Smooth muscle cell (in vitro differentiated cells): ENCODE data around the gene CDHR4. TPM values are rescaled to one million over a fixed set of nuclear protein-coding genes. Genes with fewer than 3 reads are reported as not detected.
"Not testable (repeated sequence)": the region's sequence is repeated elsewhere in the genome, so short reads cannot be mapped to it uniquely, and the experiment has no call there.

ENCODE experiments used
- DNase-seq: peaks from one replicate; lab custom pipeline; 2025; ENCODE audit not compliant: unreplicated experiment; lab: John Stamatoyannopoulos, UW
- H2AFZ ChIP-seq: fragments of 200-600 bp; sonication (generic); 2 replicates; pipeline ENCODE4 v1.6.0; 2016; ENCODE audit warnings: antibody characterized with exemption, low read depth, mild to moderate bottlenecking
- H3F3A ChIP-seq: fragments of 200-600 bp; sonication (generic); 2 replicates; pipeline ENCODE4 v1.6.0; 2017; ENCODE audit warnings: antibody characterized with exemption, low read depth
- H3K27ac ChIP-seq: fragments of 200-600 bp; sonication (generic); 2 replicates; pipeline ENCODE4 v1.5.1; 2016; ENCODE audit warnings: low read depth, mild to moderate bottlenecking
- H3K27me3 ChIP-seq: fragments of 200-600 bp; sonication (generic); 2 replicates; pipeline ENCODE4 v1.6.1; 2016; ENCODE audit warnings: low read depth, mild to moderate bottlenecking
- H3K36me3 ChIP-seq: fragments of 200-600 bp; sonication (generic); 2 replicates; pipeline ENCODE4 v1.5.1; 2016; ENCODE audit warnings: low read depth
- H3K4me1 ChIP-seq: fragments of 200-600 bp; sonication (generic); 2 replicates; pipeline ENCODE4 v1.5.1; 2016; ENCODE audit warnings: low read depth
- H3K4me2 ChIP-seq: fragments of 200-600 bp; sonication (generic); 2 replicates; pipeline ENCODE4 v1.6.0; 2016; ENCODE audit warnings: mild to moderate bottlenecking
- H3K4me3 ChIP-seq: fragments of 200-600 bp; sonication (generic); 2 replicates; pipeline ENCODE4 v1.5.1; 2016; ENCODE audit warnings: mild to moderate bottlenecking
- H3K79me2 ChIP-seq: fragments of 200-600 bp; sonication (generic); 2 replicates; pipeline ENCODE4 v1.6.0; 2016; ENCODE audit warnings: low read depth, mild to moderate bottlenecking
- H3K9ac ChIP-seq: fragments of 200-600 bp; sonication (generic); 2 replicates; pipeline ENCODE4 v1.6.0; 2016; ENCODE audit warnings: low read depth
- H3K9me3 ChIP-seq: fragments of 200-600 bp; sonication (generic); replicated peaks from 2 replicates; pipeline ENCODE4 v1.5.1; 2016; ENCODE audit warnings: low read depth
- H4K20me1 ChIP-seq: fragments of 200-600 bp; sonication (generic); 2 replicates; pipeline ENCODE4 v1.6.0; 2016; ENCODE audit warnings: low read depth
- WGBS: methylation state at CpG from one replicate; pipeline ENCODE4 v1.1.7; 2016; ENCODE audit warnings: low lambda C conversion rate; 5-methylcytosine and 5-hydroxymethylcytosine counted together
- polyA plus RNA-seq: library from polyadenylated mRNA; unstranded; fragments of >200 nt; fragmentation: Nextera tagmentation; extraction: Ambion mirVana; gene quantifications from 2 replicates; pipeline ENCODE4 v1.2.1, GENCODE V29; 2016
- total RNA-seq: library from RNA; depleted of rRNA; stranded (reverse); fragments of >200 nt; gene quantifications from 2 replicates; pipeline ENCODE4 v1.2.3, GENCODE V29; 2014
- TF ChIP-seq, protein P1 (sequence below): fragments of 200-600 bp; sonication (generic); IDR thresholded peaks from 2 replicates; pipeline ENCODE4 v1.5.1; 2017; ENCODE audit warnings: borderline replicate concordance, mild to moderate bottlenecking, antibody characterized with exemption; ENCODE audit not compliant: insufficient read depth, poor library complexity, severe bottlenecking

Gene CDHR4
- total and polyA plus RNA-seq, 2 experiments from 2014 or later = 0.31 TPM; not detected in 1

GRCh38 chr3:49781415-49782199 lies 18.1 kb downstream of the CDHR4 start:
- Histone ChIP-seq H3K4me1 (peaks cover 19% of the 10 kb centered on the region), H3K27me3 (no peaks in the 10 kb centered on the region), H3F3A (no peaks in the 10 kb centered on the region), H3K4me2 (no peak overlapping the region), H4K20me1 (peaks cover 66% of the 10 kb centered on the region), H3K79me2 (peaks cover 96% of the 10 kb centered on the region), H3K36me3 (no peaks in the 10 kb centered on the region), H2AFZ (no peak overlapping the region), H3K9me3 (no peaks in the 10 kb centered on the region), H3K27ac (peak overlapping the region; percentile 9), H3K9ac (no peak overlapping the region), H3K4me3 (no peak overlapping the region)
- DNase-seq = no peak
- TF ChIP-seq, protein P1, sequence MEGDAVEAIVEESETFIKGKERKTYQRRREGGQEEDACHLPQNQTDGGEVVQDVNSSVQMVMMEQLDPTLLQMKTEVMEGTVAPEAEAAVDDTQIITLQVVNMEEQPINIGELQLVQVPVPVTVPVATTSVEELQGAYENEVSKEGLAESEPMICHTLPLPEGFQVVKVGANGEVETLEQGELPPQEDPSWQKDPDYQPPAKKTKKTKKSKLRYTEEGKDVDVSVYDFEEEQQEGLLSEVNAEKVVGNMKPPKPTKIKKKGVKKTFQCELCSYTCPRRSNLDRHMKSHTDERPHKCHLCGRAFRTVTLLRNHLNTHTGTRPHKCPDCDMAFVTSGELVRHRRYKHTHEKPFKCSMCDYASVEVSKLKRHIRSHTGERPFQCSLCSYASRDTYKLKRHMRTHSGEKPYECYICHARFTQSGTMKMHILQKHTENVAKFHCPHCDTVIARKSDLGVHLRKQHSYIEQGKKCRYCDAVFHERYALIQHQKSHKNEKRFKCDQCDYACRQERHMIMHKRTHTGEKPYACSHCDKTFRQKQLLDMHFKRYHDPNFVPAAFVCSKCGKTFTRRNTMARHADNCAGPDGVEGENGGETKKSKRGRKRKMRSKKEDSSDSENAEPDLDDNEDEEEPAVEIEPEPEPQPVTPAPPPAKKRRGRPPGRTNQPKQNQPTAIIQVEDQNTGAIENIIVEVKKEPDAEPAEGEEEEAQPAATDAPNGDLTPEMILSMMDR = no peak
- WGBS = 71% methylated on average over 5 of the region's 5 CpGs

GRCh38 chr3:49780975-49781365 lies 18.7 kb downstream of the CDHR4 start:
- Histone ChIP-seq H3K79me2 (peaks cover 99% of the 10 kb centered on the region), H4K20me1 (peaks cover 72% of the 10 kb centered on the region), H3K4me1 (peaks cover 19% of the 10 kb centered on the region), H3K27ac (peak overlapping the region; percentile 9)
- H3K9me3 ChIP-seq, H2AFZ ChIP-seq, DNase-seq, H3K36me3 ChIP-seq, H3F3A ChIP-seq, H3K27me3 ChIP-seq, H3K4me3 ChIP-seq, H3K9ac ChIP-seq, H3K4me2 ChIP-seq: not testable (repeated sequence)
- WGBS = 84% methylated on average over 9 of the region's 9 CpGs

- Histone ChIP-seq H3K9ac (no peak overlapping the region), H3K27me3 (no peaks in the 10 kb centered on the region), H2AFZ (no peak overlapping the region), H3K36me3 (no peaks in the 10 kb centered on the region), H3K9me3 (no peaks in the 10 kb centered on the region), H3K4me3 (no peak overlapping the region), H3K27ac (no peak overlapping the region), H4K20me1 (peaks cover 79% of the 10 kb centered on the region), H3F3A (no peaks in the 10 kb centered on the region), H3K4me1 (peaks cover 15% of the 10 kb centered on the region), H3K79me2 (peaks cover 99% of the 10 kb centered on the region), H3K4me2 (no peak overlapping the region)
- no peak for DNase-seq
- TF ChIP-seq, protein P1 = no peak
- WGBS = 91% methylated on average over 4 of the region's 4 CpGs
Observed at GRCh38 chr3:49780080-49780974, 19.3 kb downstream of the CDHR4 start.

GRCh38 chr3:49779358-49780079 lies 20.2 kb downstream of the CDHR4 start:
- H3K79me2 ChIP-seq = peaks cover 99% of the 10 kb centered on the region
- H3K4me2 ChIP-seq = no peak overlapping the region
- TF ChIP-seq, protein P1 = no peak
- no peaks in the 10 kb centered on the region for H3F3A ChIP-seq
- H3K27ac ChIP-seq = no peak overlapping the region
- peaks cover 87% of the 10 kb centered on the region for H4K20me1 ChIP-seq
- H2AFZ ChIP-seq = no peak overlapping the region
- H3K4me1 ChIP-seq = peaks cover 8% of the 10 kb centered on the region
- H3K4me3 ChIP-seq = no peak overlapping the region
- no peaks in the 10 kb centered on the region for H3K9me3 ChIP-seq
- H3K9ac ChIP-seq = no peak overlapping the region
- no peak for DNase-seq
- no peaks in the 10 kb centered on the region for H3K27me3 ChIP-seq
- no peaks in the 10 kb centered on the region for H3K36me3 ChIP-seq
- 99% methylated on average over 5 of the region's 5 CpGs for WGBS

DNA sequence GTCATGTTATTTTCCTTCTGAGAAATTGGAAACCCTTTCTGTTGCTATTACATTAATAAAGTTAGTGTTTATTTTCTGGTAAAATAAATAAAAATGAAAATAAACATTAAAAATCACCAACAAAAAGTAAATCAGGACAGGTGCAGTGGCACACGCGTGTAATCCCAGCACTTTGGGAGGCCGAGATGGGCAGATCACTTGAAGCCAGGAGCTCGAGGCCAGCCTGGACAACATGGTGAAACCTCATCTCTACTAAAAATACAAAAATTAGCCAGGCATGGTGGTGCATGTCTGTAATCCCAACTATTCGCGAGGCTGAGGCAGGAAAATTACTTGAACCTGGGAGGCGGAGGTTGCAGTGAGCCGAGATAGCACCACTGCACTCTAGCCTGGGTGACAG lies 23.6 kb downstream of the CDHR4 start:
- not testable (repeated sequence) for H3K9ac ChIP-seq, H3K4me1 ChIP-seq, H3F3A ChIP-seq, H3K4me3 ChIP-seq, H3K4me2 ChIP-seq, DNase-seq, H3K36me3 ChIP-seq, H2AFZ ChIP-seq, H3K27ac ChIP-seq, H3K27me3 ChIP-seq, H3K9me3 ChIP-seq
- 97% methylated on average over 8 of the region's 8 CpGs for WGBS
- peaks cover 98% of the 10 kb centered on the region for H3K79me2 ChIP-seq
- H4K20me1 ChIP-seq = peaks cover 94% of the 10 kb centered on the region
